ENCODE data around the gene DOCK4. TPM values are rescaled to one million over a fixed set of nuclear protein-coding genes. Genes with fewer than 3 reads are reported as not detected.

Gene DOCK4
- total RNA-seq, 1 experiment from 2014 or later, result 4.9 TPM

DNA sequence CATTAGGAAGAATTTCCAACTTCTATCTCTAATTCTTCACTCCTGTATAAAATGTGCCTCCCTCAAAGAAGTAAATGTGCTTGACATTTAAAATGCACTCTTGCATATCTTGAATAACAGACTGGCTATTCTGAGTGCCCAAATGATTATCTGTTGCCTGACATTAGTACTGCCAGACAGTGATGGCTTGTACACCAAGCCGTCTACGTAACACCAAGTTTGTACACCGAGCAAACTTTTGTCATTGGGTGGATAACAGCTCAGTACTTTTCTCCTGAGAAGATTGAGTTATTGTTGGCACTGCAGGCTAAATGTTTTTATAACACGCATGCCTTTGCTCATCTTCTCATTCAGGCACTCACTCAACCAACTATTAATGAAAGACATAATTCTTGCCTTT lies 137.2 kb downstream of the DOCK4 start:
- H2AFZ ChIP-seq (ENCODE audit: low read length), result no peak overlapping the region
- H4K20me1 ChIP-seq (ENCODE audit: control insufficient read depth, insufficient read depth, insufficient read length), result no peaks in the 10 kb centered on the region
- no peaks in the 10 kb centered on the region for H3K27me3 ChIP-seq (ENCODE audit: insufficient read depth, low read length)
- H3K56ac ChIP-seq (ENCODE audit: insufficient read length, low read depth, low read length), result no peak overlapping the region
- Mint-ChIP-seq H3K27me3 (ENCODE audit: low read depth) (no peaks in the 10 kb centered on the region), H3K27ac (no peak overlapping the region), H3K4me1 (peaks cover 4% of the 10 kb centered on the region in 2 experiments; a peak in 3 of 4 replicates), H3K36me3 (ENCODE audit: insufficient read depth in 1 of 3, low read depth in 3 of 3) (no peaks in the 10 kb centered on the region), H3K9me3 (peaks cover 0 to 2% of the 10 kb centered on the region in 2 experiments; a peak in 2 of 5 replicates), H3K4me3 (no peak overlapping the region)
- H2BK20ac ChIP-seq (ENCODE audit: low read depth, low read length, poor library complexity, severe bottlenecking), result no peak overlapping the region
- DNase-seq, result no peak
- no peak overlapping the region for H3K4ac ChIP-seq (ENCODE audit: low read depth, low read length)
- TF ChIP-seq, protein P1, sequence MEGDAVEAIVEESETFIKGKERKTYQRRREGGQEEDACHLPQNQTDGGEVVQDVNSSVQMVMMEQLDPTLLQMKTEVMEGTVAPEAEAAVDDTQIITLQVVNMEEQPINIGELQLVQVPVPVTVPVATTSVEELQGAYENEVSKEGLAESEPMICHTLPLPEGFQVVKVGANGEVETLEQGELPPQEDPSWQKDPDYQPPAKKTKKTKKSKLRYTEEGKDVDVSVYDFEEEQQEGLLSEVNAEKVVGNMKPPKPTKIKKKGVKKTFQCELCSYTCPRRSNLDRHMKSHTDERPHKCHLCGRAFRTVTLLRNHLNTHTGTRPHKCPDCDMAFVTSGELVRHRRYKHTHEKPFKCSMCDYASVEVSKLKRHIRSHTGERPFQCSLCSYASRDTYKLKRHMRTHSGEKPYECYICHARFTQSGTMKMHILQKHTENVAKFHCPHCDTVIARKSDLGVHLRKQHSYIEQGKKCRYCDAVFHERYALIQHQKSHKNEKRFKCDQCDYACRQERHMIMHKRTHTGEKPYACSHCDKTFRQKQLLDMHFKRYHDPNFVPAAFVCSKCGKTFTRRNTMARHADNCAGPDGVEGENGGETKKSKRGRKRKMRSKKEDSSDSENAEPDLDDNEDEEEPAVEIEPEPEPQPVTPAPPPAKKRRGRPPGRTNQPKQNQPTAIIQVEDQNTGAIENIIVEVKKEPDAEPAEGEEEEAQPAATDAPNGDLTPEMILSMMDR (conservative IDR thresholded peaks at IDR 0.05), result no peak
- no peaks in the 10 kb centered on the region for H3K79me2 ChIP-seq (ENCODE audit: insufficient read depth, low read length)
- no peak overlapping the region for H4K91ac ChIP-seq (ENCODE audit: insufficient read length, low read depth, low read length)
- H3K23ac ChIP-seq (ENCODE audit: insufficient read length, low read depth, low read length), result no peak overlapping the region
- H3K4me2 ChIP-seq (ENCODE audit: insufficient read depth, insufficient read length, low read length), result no peak overlapping the region
- no peak overlapping the region for H4K5ac ChIP-seq (ENCODE audit: insufficient read length, low read depth, low read length)
- H4K8ac ChIP-seq (replicated peaks; ENCODE audit: insufficient read length, low read depth, low read length), result no peak overlapping the region
- no peaks in the 10 kb centered on the region; the same call in 1 of the 2 replicates for H3K4me1 ChIP-seq (ENCODE audit: insufficient read depth, low read length)
- H3K79me1 ChIP-seq (ENCODE audit: insufficient read depth, low read depth, low read length, poor library complexity, severe bottlenecking), result no peaks in the 10 kb centered on the region
- no peak overlapping the region for H3K18ac ChIP-seq (ENCODE audit: insufficient read length, low read depth, low read length)
- H2BK12ac ChIP-seq (ENCODE audit: insufficient read length, low read depth, low read length), result no peak overlapping the region
- H2BK120ac ChIP-seq (ENCODE audit: low read depth, low read length, poor library complexity, severe bottlenecking), result no peak overlapping the region
- no peaks in the 10 kb centered on the region for H3K23me2 ChIP-seq (ENCODE audit: insufficient read length, low read depth, low read length, poor library complexity, severe bottlenecking)
- no peak overlapping the region for H2AK5ac ChIP-seq (ENCODE audit: insufficient read length, low read length)
- H3K9me3 ChIP-seq (ENCODE audit: control insufficient read depth, low read depth, low read length), result no peaks in the 10 kb centered on the region
- H3K9ac ChIP-seq (ENCODE audit: extremely low read depth, insufficient read length, low read length), result no peak overlapping the region
- no peak overlapping the region for H3K27ac ChIP-seq (ENCODE audit: insufficient read length, low read depth, low read length)
- H2BK15ac ChIP-seq (ENCODE audit: low read depth, low read length), result no peak overlapping the region
- no peak overlapping the region for H3K14ac ChIP-seq (ENCODE audit: insufficient read depth, low read length)
- WGBS (ENCODE audit: extremely low coverage, insufficient read length, low lambda C conversion rate), result no CpG with 5 or more reads among the region's 4 CpGs
- no peak overlapping the region for H2BK5ac ChIP-seq (ENCODE audit: insufficient read length, low read length)
- no peak overlapping the region for H3T11ph ChIP-seq (ENCODE audit: low read length)
